ENCODE measurements around the gene ZNF236.

DNA sequence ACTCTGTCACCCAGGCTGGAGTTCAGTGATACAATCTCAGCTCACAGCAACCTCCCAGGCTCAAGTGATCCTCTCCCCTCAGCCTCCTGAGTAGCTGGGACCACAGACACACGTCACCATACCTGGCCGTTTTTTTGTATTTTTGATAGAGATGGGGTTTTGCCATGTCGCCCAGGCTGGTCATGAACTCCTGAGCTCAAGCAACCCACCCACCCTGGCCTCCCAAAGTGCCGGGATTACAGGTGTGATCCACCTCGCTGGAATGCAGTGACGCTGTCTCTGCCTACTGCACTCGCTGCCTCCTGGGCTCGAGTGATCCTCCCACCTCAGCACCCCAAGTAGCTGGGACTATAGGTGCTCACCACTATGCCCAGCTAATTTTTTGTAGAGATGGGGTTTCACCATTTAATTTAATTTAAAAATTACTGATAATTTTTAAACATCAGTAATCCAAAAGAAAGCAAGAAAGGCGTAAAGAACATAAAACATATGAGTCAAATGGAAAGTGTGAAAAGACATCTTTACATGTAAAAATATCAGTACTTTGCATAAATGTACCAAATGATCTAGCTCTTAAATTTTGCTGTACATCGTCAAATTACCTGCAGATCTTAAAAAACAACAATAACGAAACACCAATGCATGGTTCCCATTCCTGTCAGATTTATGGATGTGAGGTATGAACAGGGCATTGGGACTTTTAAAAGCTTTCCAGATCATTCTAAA lies 2.8 kb upstream of the ZNF236 start:
- TF ChIP-seq, protein P1, sequence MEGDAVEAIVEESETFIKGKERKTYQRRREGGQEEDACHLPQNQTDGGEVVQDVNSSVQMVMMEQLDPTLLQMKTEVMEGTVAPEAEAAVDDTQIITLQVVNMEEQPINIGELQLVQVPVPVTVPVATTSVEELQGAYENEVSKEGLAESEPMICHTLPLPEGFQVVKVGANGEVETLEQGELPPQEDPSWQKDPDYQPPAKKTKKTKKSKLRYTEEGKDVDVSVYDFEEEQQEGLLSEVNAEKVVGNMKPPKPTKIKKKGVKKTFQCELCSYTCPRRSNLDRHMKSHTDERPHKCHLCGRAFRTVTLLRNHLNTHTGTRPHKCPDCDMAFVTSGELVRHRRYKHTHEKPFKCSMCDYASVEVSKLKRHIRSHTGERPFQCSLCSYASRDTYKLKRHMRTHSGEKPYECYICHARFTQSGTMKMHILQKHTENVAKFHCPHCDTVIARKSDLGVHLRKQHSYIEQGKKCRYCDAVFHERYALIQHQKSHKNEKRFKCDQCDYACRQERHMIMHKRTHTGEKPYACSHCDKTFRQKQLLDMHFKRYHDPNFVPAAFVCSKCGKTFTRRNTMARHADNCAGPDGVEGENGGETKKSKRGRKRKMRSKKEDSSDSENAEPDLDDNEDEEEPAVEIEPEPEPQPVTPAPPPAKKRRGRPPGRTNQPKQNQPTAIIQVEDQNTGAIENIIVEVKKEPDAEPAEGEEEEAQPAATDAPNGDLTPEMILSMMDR (conservative IDR thresholded peaks at IDR 0.05; ENCODE audit: low read length): no peak
- no peak for TF ChIP-seq EZH2phosphoT487 (IDR thresholded peaks at IDR 0.05; ENCODE audit: borderline replicate concordance, low read depth, low read length)
